Heart left ventricle (tissue), 13 donors: ENCODE results near the gene EFNA2.

Experiments used
- POLR2A ChIP-seq, 2 donors: fragments of 450-650 bp; IDR thresholded peaks; one replicate each; pipeline ENCODE4 v1.6.1; 2017; ENCODE audit warnings: antibody characterized with exemption in 2 of 2, mild to moderate bottlenecking in 2 of 2, moderate library complexity in 2 of 2
- TF ChIP-seq, protein P1 (sequence below), 12 donors: fragments of 200-600 bp; sonication (generic) in 4 of 12; IDR thresholded peaks; one replicate each; pipeline versions ENCODE4 v1.5.0 to v1.8.0; 2018 to 2022; ENCODE audit warnings: antibody characterized with exemption in 12 of 12, mild to moderate bottlenecking in 5 of 12
- donor health status: ischemic (EF 13 %, LVEDD 7.1; RV severe dilation, severe dysfunction).
- donor health status: DM: no; HTN: yes; CAD: no.
- donor health status: DM: no; HTN: no; CAD: no.
- donor health status: ischemic (EF 25% LVEDD 6.9; RV normal size, moderate dysfunction).
- donor health status: ischemic (EF 25% LVEDD 5.7; RV mildly dilated, moderate dysfunction).
- donor health status: ischemic (EF 35%, LVEDD 5.7; RV mildly dilated, moderate dysfunction).
- donor health status: nonischemic (EF 11% LVEDD 7.7; RV severe dilation, severe dysfunction).
- donor health status: DM: yes; HTN: yes; CAD: no.
- donor health status: PGD.
- donor health status: ischemic (EF 29% LVEDD 5.4; RV normal size, mild dysfunction).
- donor health status: nonischemic (EF 23%, LVEDD 6.1; RV moderate dilation, normal function).

DNA sequence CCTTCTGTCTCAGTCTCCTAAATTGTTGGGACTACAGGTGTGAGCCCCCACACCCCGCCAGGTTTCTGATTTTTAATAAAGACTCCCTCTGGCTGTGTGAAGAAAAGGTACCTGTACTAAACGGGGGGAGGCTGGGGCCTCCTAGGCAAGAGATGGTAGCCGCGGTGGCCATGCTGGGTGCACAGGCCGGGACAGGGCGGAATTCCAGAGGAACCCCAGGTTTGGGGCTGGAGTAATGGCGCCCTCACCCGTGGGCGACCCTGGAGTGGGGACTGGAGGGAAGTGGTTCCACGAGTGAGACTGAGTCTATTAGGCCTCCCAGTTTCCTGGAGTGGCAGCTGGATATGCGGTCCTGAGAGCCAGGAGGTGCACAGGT, 46.3 kb upstream of the EFNA2 start:
- TF ChIP-seq, protein P1, sequence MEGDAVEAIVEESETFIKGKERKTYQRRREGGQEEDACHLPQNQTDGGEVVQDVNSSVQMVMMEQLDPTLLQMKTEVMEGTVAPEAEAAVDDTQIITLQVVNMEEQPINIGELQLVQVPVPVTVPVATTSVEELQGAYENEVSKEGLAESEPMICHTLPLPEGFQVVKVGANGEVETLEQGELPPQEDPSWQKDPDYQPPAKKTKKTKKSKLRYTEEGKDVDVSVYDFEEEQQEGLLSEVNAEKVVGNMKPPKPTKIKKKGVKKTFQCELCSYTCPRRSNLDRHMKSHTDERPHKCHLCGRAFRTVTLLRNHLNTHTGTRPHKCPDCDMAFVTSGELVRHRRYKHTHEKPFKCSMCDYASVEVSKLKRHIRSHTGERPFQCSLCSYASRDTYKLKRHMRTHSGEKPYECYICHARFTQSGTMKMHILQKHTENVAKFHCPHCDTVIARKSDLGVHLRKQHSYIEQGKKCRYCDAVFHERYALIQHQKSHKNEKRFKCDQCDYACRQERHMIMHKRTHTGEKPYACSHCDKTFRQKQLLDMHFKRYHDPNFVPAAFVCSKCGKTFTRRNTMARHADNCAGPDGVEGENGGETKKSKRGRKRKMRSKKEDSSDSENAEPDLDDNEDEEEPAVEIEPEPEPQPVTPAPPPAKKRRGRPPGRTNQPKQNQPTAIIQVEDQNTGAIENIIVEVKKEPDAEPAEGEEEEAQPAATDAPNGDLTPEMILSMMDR (IDR thresholded peaks at IDR 0.05), result no peak
- TF ChIP-seq POLR2A (IDR thresholded peaks at IDR 0.05), result no peak
